T-cell (primary cell): Measurements from ENCODE around the gene CRACR2A. TPM values are rescaled to one million over a fixed set of nuclear protein-coding genes. Genes with fewer than 3 reads are reported as not detected.

Source experiments
- ATAC-seq, 4 experiments: fragments of 200-7000 bp in 3 of 4; fragments of 150-1000 bp in 1 of 4; cut with Tn5 transposase; replicated peaks in 1 of 4; 1 replicate in 3 of 4; 2 replicates in 1 of 4; pipeline ENCODE4 v1.10.0; 2021; ENCODE audit warnings: moderate library complexity in 3 of 4, mild to moderate bottlenecking in 2 of 4, moderate number of reproducible peaks in 1 of 4
- CTCF ChIA-PET, 2 donors: fragments of 300-600 bp; sonication (Branson Sonifier 250); formaldehyde crosslinking; loops; one replicate each; lab custom pipeline; 2022; ENCODE audit warnings: antibody characterized with exemption in 2 of 2; lab: Charles Lee
- POLR2A ChIA-PET, 2 donors: fragments of 300-600 bp; sonication (Branson Sonifier 250); formaldehyde crosslinking; loops; one replicate each; lab custom pipeline; 2022; ENCODE audit warnings: antibody characterized with exemption in 2 of 2; lab: Charles Lee
- DNase-seq, 35 experiments: peaks; one replicate each; pipeline versions ENCODE4 v3.0.0 to v3.0.0-alpha.2; 2013 to 2023
- H3K27ac ChIP-seq: one replicate; pipeline ENCODE4 v1.5.1; 2013; ENCODE audit warnings: low read length
- H3K27me3 ChIP-seq, 2 experiments: replicated peaks in 1 of 2; 1 replicate in 1 of 2; 2 replicates in 1 of 2; pipeline versions ENCODE4 v1.6.1 to v1.7.0; 2013; ENCODE audit warnings: low read length in 1 of 2, mixed read lengths in 1 of 2; ENCODE audit not compliant: control insufficient read depth in 2 of 2, insufficient read depth in 2 of 2; ENCODE audit errors: extremely low read depth in 1 of 2
- H3K36me3 ChIP-seq, 2 donors: 1 replicate in 1 of 2; 2 replicates in 1 of 2; pipeline versions ENCODE4 v1.6.1 to v1.7.0; 2013; ENCODE audit warnings: low read length in 1 of 2; ENCODE audit not compliant: control insufficient read depth in 2 of 2, insufficient read depth in 1 of 2; ENCODE audit errors: extremely low read depth in 1 of 2
- H3K4me1 ChIP-seq, 2 experiments: 1 replicate in 1 of 2; 2 replicates in 1 of 2; pipeline versions ENCODE4 v1.6.1 to v1.7.0; 2013; ENCODE audit warnings: low read length in 2 of 2, mixed read lengths in 1 of 2; ENCODE audit not compliant: insufficient read depth in 2 of 2, control insufficient read depth in 1 of 2; ENCODE audit errors: extremely low read depth in 1 of 2
- H3K4me3 ChIP-seq, 2 donors: 1 replicate in 1 of 2; 2 replicates in 1 of 2; pipeline versions ENCODE4 v1.5.1 to v1.7.0; 2013; ENCODE audit warnings: mild to moderate bottlenecking in 2 of 2, low read length in 1 of 2, moderate library complexity in 1 of 2; ENCODE audit not compliant: control insufficient read depth in 1 of 2; ENCODE audit errors: extremely low read depth in 1 of 2
- H3K9me3 ChIP-seq: 2 replicates; pipeline ENCODE4 v1.7.0; 2013
- H3K27ac Mint-ChIP-seq, 2 donors: one replicate each; pipeline ENCODE4 v1.8.0; 2020 to 2021; ENCODE audit warnings: mild to moderate bottlenecking in 2 of 2, mixed read lengths in 2 of 2
- H3K27me3 Mint-ChIP-seq, 2 donors: one replicate each; pipeline ENCODE4 v1.8.0; 2021 to 2022; ENCODE audit warnings: mixed read lengths in 2 of 2
- H3K36me3 Mint-ChIP-seq: one replicate; pipeline ENCODE4 v1.8.0; 2021; ENCODE audit warnings: mixed read lengths
- H3K4me1 Mint-ChIP-seq, 3 donors: one replicate each; pipeline ENCODE4 v1.8.0; 2020 to 2022; ENCODE audit warnings: mixed read lengths in 3 of 3, mild to moderate bottlenecking in 1 of 3
- H3K4me3 Mint-ChIP-seq, 3 donors: one replicate each; pipeline ENCODE4 v1.8.0; 2020 to 2022; ENCODE audit warnings: mild to moderate bottlenecking in 3 of 3, mixed read lengths in 3 of 3, moderate library complexity in 3 of 3
- H3K9me3 Mint-ChIP-seq, 3 donors: one replicate each; pipeline ENCODE4 v1.8.0; 2020 to 2022; ENCODE audit warnings: mixed read lengths in 3 of 3
- WGBS: methylation state at CpG from one replicate; pipeline ENCODE4 v1.1.5; 2013; ENCODE audit warnings: missing lambda C conversion rate; ENCODE audit not compliant: insufficient coverage; 5-methylcytosine and 5-hydroxymethylcytosine counted together
- total RNA-seq, 35 experiments: library from RNA in 6 of 35; stranded (reverse) in 6 of 35; fragments of 120-200 nt in 1 of 35; gene quantifications; one replicate each; pipeline versions ENCODE4 v1.2.1 to v1.2.4 and lab custom pipeline; 2013 to 2026

CRACR2A gene
- total RNA-seq, 5 donors from 2014 or later (not counting 1 experiment from before 2014, with no cell fraction given): 38.3 to 47.0 (median 40.6) TPM

DNA sequence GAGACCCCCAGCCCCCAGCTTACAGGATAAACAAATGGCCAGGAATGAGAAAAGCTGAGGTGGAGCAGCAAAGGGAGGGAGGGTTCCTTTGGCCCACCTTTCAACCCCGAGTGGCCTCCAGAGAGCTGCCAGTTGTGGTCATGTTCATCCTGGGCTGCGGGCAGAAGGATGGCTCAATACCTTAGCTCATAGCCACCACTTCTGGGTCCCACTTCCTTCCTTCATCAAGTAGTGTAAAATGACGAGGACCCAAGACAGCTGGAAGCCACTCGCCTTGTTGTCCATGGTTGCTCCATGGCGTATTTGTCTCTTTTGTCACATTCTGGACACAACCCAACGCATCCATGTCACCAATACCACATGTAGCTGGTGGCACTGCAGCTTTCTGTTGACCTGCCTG is 24.2 kb downstream of the CRACR2A start:
- POLR2A ChIA-PET: no interaction called here

DNA sequence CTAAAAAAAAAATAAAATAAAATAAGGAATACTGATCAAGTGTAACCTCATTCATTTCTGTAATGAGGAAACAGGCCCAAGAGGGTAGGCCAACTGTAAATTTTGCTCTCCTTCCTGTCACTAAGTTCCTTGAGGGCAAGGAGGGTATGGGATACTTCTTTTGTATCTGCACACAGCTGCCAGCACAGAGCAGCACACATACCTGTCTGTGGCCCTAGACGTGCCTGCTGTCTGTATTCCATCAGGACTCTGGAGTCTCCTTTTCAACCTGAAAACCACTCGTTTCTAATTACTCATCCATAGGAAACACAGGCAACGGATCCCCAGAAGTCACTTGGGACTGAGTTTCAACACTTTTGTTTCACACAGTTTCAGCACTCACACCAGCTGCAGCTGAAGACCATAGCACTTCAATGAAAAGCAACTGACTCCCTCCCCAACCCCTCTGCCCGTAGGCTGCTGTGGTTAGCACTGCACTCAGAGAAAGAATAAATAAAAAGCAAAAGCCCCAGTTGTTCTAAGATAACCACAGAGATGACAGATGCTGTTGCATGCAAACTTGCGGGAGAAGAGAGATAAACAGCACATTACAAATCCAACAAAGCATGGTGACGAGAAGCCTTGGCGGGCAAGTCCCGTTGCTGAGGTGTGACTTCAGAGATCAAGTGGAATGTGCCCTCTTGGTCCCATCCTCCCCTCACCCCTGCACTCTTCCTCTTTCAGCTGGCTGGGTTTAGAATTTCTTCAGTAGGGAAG is 24.9 kb downstream of the CRACR2A start:
- Histone ChIP-seq H3K4me3 (no peak overlapping the region), H3K9me3 (no peaks in the 10 kb centered on the region), H3K27ac (peak overlapping the region; percentile 81), H3K36me3 (peaks cover 17 to 53% of the 10 kb centered on the region in 2 donors), H3K27me3 (no peaks in the 10 kb centered on the region), H3K4me1 (peaks cover 16 to 28% of the 10 kb centered on the region in 2 experiments)
- peak in 31 of 35 experiments; percentile 13 to 79 (median 53) for DNase-seq
- Mint-ChIP-seq H3K36me3 (peaks cover 73% of the 10 kb centered on the region), H3K27ac (peak overlapping the region; percentile 66 to 90), H3K27me3 (no peaks in the 10 kb centered on the region), H3K9me3 (peaks cover 0 to 1% (median under 1%) of the 10 kb centered on the region in 3 donors), H3K4me1 (peaks cover 34 to 48% (median 39%) of the 10 kb centered on the region in 3 donors), H3K4me3 (peak overlapping the region; percentile 1 to 64 (median 52))
- CTCF ChIA-PET: interaction anchor here in 1 of 2 donors (0.7 to 1.9 kb wide), 2 partner anchors 25 to 549 kb away, joined by 3 to 9 read pairs; partner anchors contain the start of gene CRACR2A
- ATAC-seq: peak; percentile 68 to 84 (median 76)
- POLR2A ChIA-PET: no interaction called here
- WGBS: 39% methylated on average over 3 of the region's 8 CpGs

More for the DNA sequence above, 24.2 kb downstream of the CRACR2A start:
- H3K27ac Mint-ChIP-seq: peak overlapping the region; percentile 66 to 90
- Histone ChIP-seq H3K27ac (peak overlapping the region; percentile 81), H3K4me1 (peaks cover 16 to 28% of the 10 kb centered on the region in 2 experiments), H3K36me3 (peaks cover 20 to 53% of the 10 kb centered on the region in 2 donors), H3K4me3 (no peak overlapping the region), H3K27me3 (no peaks in the 10 kb centered on the region), H3K9me3 (no peaks in the 10 kb centered on the region)
- ATAC-seq (peak in 3 of 4 experiments; percentile 25 to 64 (median 36)), DNase-seq (peak in 26 of 35 experiments; percentile 12 to 61 (median 36))
- H3K27me3 Mint-ChIP-seq: no peaks in the 10 kb centered on the region
- H3K4me1 Mint-ChIP-seq: peaks cover 34 to 48% (median 41%) of the 10 kb centered on the region in 3 donors
- WGBS: 41% methylated on average over 6 of the region's 6 CpGs
- H3K4me3 Mint-ChIP-seq: peak overlapping the region in 1 of 3 donors; percentile 64
- CTCF ChIA-PET: interaction anchor here in 1 of 2 donors (0.7 to 1.9 kb wide), 2 partner anchors 25 to 548 kb away, joined by 3 to 9 read pairs; partner anchors contain the start of gene CRACR2A
- H3K9me3 Mint-ChIP-seq: no peaks in the 10 kb centered on the region
- H3K36me3 Mint-ChIP-seq: peaks cover 72% of the 10 kb centered on the region

DNA sequence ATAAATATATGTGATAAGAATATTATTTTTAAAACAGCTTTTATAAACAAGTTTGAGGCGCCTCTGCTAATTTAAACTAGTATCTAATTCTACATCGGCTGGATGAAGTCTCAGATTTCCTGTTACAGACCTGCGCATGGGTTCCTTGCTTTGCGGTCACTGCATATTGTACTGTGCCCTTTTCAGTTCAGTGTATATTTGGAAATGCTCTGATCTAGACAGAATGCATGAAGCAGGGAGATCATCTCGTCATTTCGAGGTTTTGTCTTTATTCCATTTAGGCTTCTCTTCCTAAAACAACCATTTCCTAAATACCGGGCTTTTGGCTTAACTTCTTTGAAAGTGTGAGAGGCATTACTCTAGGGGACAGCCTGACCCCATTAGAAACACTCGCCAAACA is 25.6 kb downstream of the CRACR2A start:
- Mint-ChIP-seq H3K27ac (peak overlapping the region in 1 of 2 donors; percentile 58), H3K27me3 (no peaks in the 10 kb centered on the region), H3K4me1 (peaks cover 34 to 48% (median 39%) of the 10 kb centered on the region in 3 donors), H3K9me3 (peaks cover 0 to 7% (median 7%) of the 10 kb centered on the region in 3 donors), H3K36me3 (peaks cover 80% of the 10 kb centered on the region), H3K4me3 (peak overlapping the region in 1 of 3 donors; percentile 64)
- DNase-seq (peak in 2 of 35 experiments; percentile 18 to 37), ATAC-seq (no peak)
- Histone ChIP-seq H3K4me3 (no peak overlapping the region), H3K4me1 (peaks cover 16 to 28% of the 10 kb centered on the region in 2 experiments), H3K9me3 (no peaks in the 10 kb centered on the region), H3K27me3 (no peaks in the 10 kb centered on the region), H3K27ac (no peak overlapping the region), H3K36me3 (peaks cover 18 to 49% of the 10 kb centered on the region in 2 donors)
- CTCF ChIA-PET: interaction anchor here in 1 of 2 donors (0.6 kb wide), 1 partner anchor 437 kb away, joined by 4 read pairs; no protein-coding TSS in a partner anchor
- POLR2A ChIA-PET: no interaction called here
- no CpG with 5 or more reads among the region's 8 CpGs for WGBS

DNA sequence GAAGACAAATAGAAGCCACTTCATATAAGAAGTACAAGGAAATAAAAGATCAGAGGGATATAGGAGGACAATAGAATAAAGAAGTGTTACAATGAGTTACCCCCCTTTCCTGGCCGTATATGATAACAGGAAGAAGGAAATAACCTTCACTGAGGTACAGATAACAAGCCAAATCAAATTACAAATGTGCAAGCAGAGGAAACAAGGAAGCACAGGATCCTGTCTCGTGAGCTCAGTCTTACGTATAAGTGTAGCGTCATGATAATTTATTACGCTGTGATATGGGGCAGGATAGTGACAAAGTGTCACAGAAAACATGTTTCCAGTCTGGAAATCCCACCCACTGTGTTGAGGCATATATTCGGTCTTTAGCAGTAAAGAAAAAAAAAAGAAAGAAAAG is 26.5 kb downstream of the CRACR2A start:
- no peak overlapping the region for H3K4me3 ChIP-seq
- ChIA-PET POLR2A (interaction anchor here in 1 of 2 donors (0.7 kb wide), 1 partner anchor 26 kb away, joined by 3 read pairs; no protein-coding TSS in a partner anchor), CTCF (no interaction called here)
- whole genome bisulfite sequencing: 65% methylated on average over 4 of the region's 6 CpGs
- Mint-ChIP-seq H3K27me3 (no peaks in the 10 kb centered on the region), H3K9me3 (peaks cover 0 to 10% (median 7%) of the 10 kb centered on the region in 3 donors), H3K4me1 (peaks cover 34 to 48% (median 39%) of the 10 kb centered on the region in 3 donors), H3K36me3 (peaks cover 82% of the 10 kb centered on the region), H3K27ac (peak overlapping the region; percentile 12 to 25), H3K4me3 (peak overlapping the region in 2 of 3 donors; percentile 31 to 64)
- DNase-seq (peak in 3 of 35 experiments; percentile 16 to 30 (median 16)), ATAC-seq (peak in 1 of 4 experiments; percentile 54)
- peaks cover 12 to 41% of the 10 kb centered on the region in 2 donors for H3K36me3 ChIP-seq
- no peaks in the 10 kb centered on the region for H3K9me3 ChIP-seq
- no peak overlapping the region for H3K27ac ChIP-seq
- H3K27me3 ChIP-seq: no peaks in the 10 kb centered on the region
- peaks cover 16 to 28% of the 10 kb centered on the region in 2 experiments for H3K4me1 ChIP-seq

DNA sequence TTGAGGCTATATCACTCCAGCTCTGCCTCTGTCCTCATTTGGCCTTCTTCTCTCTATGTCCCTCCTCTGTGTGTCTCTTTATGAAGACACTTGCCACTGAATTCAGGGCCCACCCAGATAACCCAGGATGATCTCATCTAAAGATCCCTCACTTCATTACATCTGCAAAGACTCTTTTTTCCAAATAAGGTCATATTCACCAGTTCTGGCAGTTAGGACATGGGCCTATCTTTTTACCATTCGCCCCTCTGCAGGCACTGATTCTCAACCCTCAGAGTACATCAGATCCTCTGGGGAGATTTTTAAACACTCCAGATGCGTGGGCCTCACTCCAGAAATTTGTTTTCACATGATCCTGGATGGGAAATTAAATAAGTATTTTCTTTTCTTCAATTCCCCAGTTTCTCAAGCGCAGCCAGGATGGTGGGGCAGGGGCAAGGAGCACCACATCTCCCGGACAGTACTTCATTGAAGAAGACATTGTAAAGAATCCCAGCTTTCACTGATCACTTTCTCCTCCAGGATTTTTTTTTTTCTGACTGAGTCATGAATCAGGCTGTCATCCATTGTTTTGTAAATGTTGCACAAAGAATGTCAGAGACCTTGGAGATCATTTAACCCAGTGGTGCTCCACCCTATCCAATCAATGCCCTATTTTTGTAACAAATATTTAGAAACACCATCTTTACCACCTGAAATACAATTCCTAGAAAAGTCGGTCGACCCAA is 27.4 kb downstream of the CRACR2A start:
- ChIA-PET POLR2A (no interaction called here), CTCF (no interaction called here)
- no peak overlapping the region for H3K27ac ChIP-seq
- peaks cover 16 to 28% of the 10 kb centered on the region in 2 experiments for H3K4me1 ChIP-seq
- Mint-ChIP-seq H3K4me3 (no peak overlapping the region), H3K27me3 (no peaks in the 10 kb centered on the region), H3K36me3 (peaks cover 84% of the 10 kb centered on the region), H3K27ac (no peak overlapping the region), H3K4me1 (peaks cover 34 to 46% (median 39%) of the 10 kb centered on the region in 3 donors), H3K9me3 (peaks cover 0 to 11% (median 7%) of the 10 kb centered on the region in 3 donors)
- H3K36me3 ChIP-seq: peaks cover 9 to 35% of the 10 kb centered on the region in 2 donors
- ATAC-seq (no peak), DNase-seq (no peak)
- no peaks in the 10 kb centered on the region for H3K27me3 ChIP-seq
- 100% methylated on average over 2 of the region's 6 CpGs for WGBS
- H3K4me3 ChIP-seq: no peak overlapping the region
- no peaks in the 10 kb centered on the region for H3K9me3 ChIP-seq
